K562 (cell line): ENCODE results near the gene S100A7A. TPM values are rescaled to one million over a fixed set of nuclear protein-coding genes. Genes with fewer than 3 reads are reported as not detected.

ENCODE experiments used
- ERF ChIP-seq: fragments of 450-650 bp; formaldehyde crosslinking; IDR thresholded peaks from 2 replicates; pipeline ENCODE4 v1.4.0; 2020; ENCODE audit warnings: mild to moderate bottlenecking, mixed read lengths
- U2AF2 ChIP-seq: fragments of 200-400 bp; formaldehyde crosslinking; optimal IDR thresholded peaks from 2 replicates; pipeline ENCODE3; 2017; ENCODE audit warnings: low read depth, mild to moderate bottlenecking, low read length
- ZNF445 ChIP-seq: fragments of 250-450 bp; sonication (Bioruptor Pico); IDR thresholded peaks from 2 replicates; pipeline ENCODE4 v1.4.0; 2020; ENCODE audit warnings: low read depth, mild to moderate bottlenecking, moderate library complexity
- polyA plus RNA-seq, 8 experiments: library from polyadenylated mRNA; depleted of rRNA in 4 of 8; stranded (reverse) in 5 of 8; unstranded in 3 of 8; fragments of >200 nt; fragmentation: Nextera tagmentation in 2 of 8; fragmentation: Illumina TruSeq in 1 of 8; extraction: Ambion mirVana in 2 of 8; extraction: Trizol in 1 of 8; gene quantifications; 2 replicates each; pipeline versions ENCODE4 v1.2.1 to v1.2.3, GENCODE V29; 2011 to 2014; ENCODE audit warnings: inconsistent platforms in 1 of 8, missing spikeins in 1 of 8
- total RNA-seq, 7 experiments: library from RNA; depleted of rRNA in 6 of 7; stranded (reverse); fragments of >200 nt in 6 of 7; fragmentation: Illumina TruSeq in 2 of 7; extraction: Trizol in 2 of 7; gene quantifications; 2 replicates each; pipeline versions ENCODE4 v1.2.1 to v1.2.3, GENCODE V29; 2011 to 2021; ENCODE audit warnings: low replicate concordance in 1 of 7
- TF ChIP-seq, protein P1 (sequence below), 2 experiments: fragments of 450-650 bp; formaldehyde crosslinking in 1 of 2; IDR thresholded peaks; 2 replicates each; pipeline versions ENCODE4 v1.4.0 to v1.6.1; 2014 to 2020; ENCODE audit warnings: mild to moderate bottlenecking in 2 of 2, borderline replicate concordance in 1 of 2, low read depth in 1 of 2
- TF ChIP-seq, protein P2 (sequence below): sonication (generic); formaldehyde crosslinking; IDR thresholded peaks from 2 replicates; pipeline ENCODE4 v1.8.0; 2022; ENCODE audit warnings: missing genetic modification reagents, mild to moderate bottlenecking, moderate library complexity, borderline replicate concordance
- TF ChIP-seq, protein P3 (sequence below): fragments of 450-650 bp; IDR thresholded peaks from 2 replicates; pipeline ENCODE4 v1.6.1; 2016; ENCODE audit warnings: mild to moderate bottlenecking, moderate library complexity

S100A7A gene
- total and polyA plus RNA-seq, 9 of the 15 experiments (the other 6 are each of a cell fraction or from before 2014, with no cell fraction given), result not detected

DNA sequence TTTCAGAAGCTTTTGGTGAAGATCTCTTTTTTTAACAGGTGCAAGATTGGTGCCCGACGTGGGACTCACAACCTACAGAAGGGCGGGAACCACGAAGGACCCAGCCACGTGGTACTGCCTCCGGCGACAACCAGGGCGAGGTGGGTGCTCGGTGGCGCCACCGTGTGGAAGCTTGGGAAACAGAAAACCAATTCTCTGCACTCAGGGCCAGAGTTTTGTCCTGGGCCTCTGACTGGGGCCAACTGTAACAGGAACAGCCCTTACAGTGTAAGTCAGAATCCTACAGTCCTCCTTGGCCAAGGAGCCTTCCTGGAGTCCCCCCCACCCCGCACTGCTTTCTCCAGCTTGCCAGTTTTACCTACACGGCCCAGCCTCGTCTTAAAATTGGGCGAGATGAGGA is 11.6 kb upstream of the S100A7A start (continued):
- TF ChIP-seq, protein P1, sequence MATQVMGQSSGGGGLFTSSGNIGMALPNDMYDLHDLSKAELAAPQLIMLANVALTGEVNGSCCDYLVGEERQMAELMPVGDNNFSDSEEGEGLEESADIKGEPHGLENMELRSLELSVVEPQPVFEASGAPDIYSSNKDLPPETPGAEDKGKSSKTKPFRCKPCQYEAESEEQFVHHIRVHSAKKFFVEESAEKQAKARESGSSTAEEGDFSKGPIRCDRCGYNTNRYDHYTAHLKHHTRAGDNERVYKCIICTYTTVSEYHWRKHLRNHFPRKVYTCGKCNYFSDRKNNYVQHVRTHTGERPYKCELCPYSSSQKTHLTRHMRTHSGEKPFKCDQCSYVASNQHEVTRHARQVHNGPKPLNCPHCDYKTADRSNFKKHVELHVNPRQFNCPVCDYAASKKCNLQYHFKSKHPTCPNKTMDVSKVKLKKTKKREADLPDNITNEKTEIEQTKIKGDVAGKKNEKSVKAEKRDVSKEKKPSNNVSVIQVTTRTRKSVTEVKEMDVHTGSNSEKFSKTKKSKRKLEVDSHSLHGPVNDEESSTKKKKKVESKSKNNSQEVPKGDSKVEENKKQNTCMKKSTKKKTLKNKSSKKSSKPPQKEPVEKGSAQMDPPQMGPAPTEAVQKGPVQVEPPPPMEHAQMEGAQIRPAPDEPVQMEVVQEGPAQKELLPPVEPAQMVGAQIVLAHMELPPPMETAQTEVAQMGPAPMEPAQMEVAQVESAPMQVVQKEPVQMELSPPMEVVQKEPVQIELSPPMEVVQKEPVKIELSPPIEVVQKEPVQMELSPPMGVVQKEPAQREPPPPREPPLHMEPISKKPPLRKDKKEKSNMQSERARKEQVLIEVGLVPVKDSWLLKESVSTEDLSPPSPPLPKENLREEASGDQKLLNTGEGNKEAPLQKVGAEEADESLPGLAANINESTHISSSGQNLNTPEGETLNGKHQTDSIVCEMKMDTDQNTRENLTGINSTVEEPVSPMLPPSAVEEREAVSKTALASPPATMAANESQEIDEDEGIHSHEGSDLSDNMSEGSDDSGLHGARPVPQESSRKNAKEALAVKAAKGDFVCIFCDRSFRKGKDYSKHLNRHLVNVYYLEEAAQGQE (IDR thresholded peaks at IDR 0.05; ENCODE audit: borderline replicate concordance), result peak; percentile 65; the same call in 1 of the 2 replicates
- TF ChIP-seq, protein P1 (CRISPR knock-in tag; IDR thresholded peaks at IDR 0.05; ENCODE audit: low read depth), result no peak
- no peak for TF ChIP-seq ZNF445 (CRISPR knock-in tag)
- TF ChIP-seq, protein P2, sequence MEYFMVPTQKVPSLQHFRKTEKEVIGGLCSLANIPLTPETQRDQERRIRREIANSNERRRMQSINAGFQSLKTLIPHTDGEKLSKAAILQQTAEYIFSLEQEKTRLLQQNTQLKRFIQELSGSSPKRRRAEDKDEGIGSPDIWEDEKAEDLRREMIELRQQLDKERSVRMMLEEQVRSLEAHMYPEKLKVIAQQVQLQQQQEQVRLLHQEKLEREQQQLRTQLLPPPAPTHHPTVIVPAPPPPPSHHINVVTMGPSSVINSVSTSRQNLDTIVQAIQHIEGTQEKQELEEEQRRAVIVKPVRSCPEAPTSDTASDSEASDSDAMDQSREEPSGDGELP (CRISPR knock-in tag), result peak; percentile 78
- TF ChIP-seq, protein P3, sequence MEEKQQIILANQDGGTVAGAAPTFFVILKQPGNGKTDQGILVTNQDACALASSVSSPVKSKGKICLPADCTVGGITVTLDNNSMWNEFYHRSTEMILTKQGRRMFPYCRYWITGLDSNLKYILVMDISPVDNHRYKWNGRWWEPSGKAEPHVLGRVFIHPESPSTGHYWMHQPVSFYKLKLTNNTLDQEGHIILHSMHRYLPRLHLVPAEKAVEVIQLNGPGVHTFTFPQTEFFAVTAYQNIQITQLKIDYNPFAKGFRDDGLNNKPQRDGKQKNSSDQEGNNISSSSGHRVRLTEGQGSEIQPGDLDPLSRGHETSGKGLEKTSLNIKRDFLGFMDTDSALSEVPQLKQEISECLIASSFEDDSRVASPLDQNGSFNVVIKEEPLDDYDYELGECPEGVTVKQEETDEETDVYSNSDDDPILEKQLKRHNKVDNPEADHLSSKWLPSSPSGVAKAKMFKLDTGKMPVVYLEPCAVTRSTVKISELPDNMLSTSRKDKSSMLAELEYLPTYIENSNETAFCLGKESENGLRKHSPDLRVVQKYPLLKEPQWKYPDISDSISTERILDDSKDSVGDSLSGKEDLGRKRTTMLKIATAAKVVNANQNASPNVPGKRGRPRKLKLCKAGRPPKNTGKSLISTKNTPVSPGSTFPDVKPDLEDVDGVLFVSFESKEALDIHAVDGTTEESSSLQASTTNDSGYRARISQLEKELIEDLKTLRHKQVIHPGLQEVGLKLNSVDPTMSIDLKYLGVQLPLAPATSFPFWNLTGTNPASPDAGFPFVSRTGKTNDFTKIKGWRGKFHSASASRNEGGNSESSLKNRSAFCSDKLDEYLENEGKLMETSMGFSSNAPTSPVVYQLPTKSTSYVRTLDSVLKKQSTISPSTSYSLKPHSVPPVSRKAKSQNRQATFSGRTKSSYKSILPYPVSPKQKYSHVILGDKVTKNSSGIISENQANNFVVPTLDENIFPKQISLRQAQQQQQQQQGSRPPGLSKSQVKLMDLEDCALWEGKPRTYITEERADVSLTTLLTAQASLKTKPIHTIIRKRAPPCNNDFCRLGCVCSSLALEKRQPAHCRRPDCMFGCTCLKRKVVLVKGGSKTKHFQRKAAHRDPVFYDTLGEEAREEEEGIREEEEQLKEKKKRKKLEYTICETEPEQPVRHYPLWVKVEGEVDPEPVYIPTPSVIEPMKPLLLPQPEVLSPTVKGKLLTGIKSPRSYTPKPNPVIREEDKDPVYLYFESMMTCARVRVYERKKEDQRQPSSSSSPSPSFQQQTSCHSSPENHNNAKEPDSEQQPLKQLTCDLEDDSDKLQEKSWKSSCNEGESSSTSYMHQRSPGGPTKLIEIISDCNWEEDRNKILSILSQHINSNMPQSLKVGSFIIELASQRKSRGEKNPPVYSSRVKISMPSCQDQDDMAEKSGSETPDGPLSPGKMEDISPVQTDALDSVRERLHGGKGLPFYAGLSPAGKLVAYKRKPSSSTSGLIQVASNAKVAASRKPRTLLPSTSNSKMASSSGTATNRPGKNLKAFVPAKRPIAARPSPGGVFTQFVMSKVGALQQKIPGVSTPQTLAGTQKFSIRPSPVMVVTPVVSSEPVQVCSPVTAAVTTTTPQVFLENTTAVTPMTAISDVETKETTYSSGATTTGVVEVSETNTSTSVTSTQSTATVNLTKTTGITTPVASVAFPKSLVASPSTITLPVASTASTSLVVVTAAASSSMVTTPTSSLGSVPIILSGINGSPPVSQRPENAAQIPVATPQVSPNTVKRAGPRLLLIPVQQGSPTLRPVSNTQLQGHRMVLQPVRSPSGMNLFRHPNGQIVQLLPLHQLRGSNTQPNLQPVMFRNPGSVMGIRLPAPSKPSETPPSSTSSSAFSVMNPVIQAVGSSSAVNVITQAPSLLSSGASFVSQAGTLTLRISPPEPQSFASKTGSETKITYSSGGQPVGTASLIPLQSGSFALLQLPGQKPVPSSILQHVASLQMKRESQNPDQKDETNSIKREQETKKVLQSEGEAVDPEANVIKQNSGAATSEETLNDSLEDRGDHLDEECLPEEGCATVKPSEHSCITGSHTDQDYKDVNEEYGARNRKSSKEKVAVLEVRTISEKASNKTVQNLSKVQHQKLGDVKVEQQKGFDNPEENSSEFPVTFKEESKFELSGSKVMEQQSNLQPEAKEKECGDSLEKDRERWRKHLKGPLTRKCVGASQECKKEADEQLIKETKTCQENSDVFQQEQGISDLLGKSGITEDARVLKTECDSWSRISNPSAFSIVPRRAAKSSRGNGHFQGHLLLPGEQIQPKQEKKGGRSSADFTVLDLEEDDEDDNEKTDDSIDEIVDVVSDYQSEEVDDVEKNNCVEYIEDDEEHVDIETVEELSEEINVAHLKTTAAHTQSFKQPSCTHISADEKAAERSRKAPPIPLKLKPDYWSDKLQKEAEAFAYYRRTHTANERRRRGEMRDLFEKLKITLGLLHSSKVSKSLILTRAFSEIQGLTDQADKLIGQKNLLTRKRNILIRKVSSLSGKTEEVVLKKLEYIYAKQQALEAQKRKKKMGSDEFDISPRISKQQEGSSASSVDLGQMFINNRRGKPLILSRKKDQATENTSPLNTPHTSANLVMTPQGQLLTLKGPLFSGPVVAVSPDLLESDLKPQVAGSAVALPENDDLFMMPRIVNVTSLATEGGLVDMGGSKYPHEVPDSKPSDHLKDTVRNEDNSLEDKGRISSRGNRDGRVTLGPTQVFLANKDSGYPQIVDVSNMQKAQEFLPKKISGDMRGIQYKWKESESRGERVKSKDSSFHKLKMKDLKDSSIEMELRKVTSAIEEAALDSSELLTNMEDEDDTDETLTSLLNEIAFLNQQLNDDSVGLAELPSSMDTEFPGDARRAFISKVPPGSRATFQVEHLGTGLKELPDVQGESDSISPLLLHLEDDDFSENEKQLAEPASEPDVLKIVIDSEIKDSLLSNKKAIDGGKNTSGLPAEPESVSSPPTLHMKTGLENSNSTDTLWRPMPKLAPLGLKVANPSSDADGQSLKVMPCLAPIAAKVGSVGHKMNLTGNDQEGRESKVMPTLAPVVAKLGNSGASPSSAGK, result peak; percentile 100
- no peak for TF ChIP-seq U2AF2
- TF ChIP-seq ERF (CRISPR knock-in tag), result no peak
